Ovary (tissue), 9 donors: ENCODE measurements around the gene AP5M1. TPM values are rescaled to one million over a fixed set of nuclear protein-coding genes. Genes with fewer than 3 reads are reported as not detected.
A peak's percentile ranks its signal among the peaks of the same experiment; 100 is the strongest.

Source experiments
- DNase-seq, 5 donors: peaks; one replicate each; pipeline ENCODE4 v3.0.0-alpha.2; 2019 to 2020
- H3K27ac ChIP-seq, 2 donors: fragments of 200-600 bp; one replicate each; pipeline versions ENCODE4 v1.5.1 to v1.8.0; 2019 to 2022
- H3K27me3 ChIP-seq: fragments of 200-600 bp; one replicate; pipeline ENCODE4 v1.8.0; 2022
- H3K36me3 ChIP-seq: fragments of 200-600 bp; sonication (generic); one replicate; pipeline ENCODE4 v1.5.1; 2019
- H3K4me1 ChIP-seq: one replicate; pipeline ENCODE4 v1.8.1; 2013; ENCODE audit warnings: mild to moderate bottlenecking, moderate library complexity; ENCODE audit not compliant: insufficient read depth
- H3K4me3 ChIP-seq: fragments of 200-600 bp; sonication (generic); one replicate; pipeline ENCODE4 v1.5.1; 2017
- H3K9me3 ChIP-seq, 2 donors: fragments of 200-600 bp in 1 of 2; sonication (generic) in 1 of 2; one replicate each; pipeline versions ENCODE4 v1.5.1 to v1.8.1; 2013 to 2019; ENCODE audit warnings: mild to moderate bottlenecking in 1 of 2, moderate library complexity in 1 of 2
- CTCF ChIP-seq, 3 donors: fragments of 450-650 bp in 2 of 3; fragments of 200-600 bp in 1 of 3; IDR thresholded peaks; one replicate each; pipeline versions ENCODE4 v1.5.1 to v1.8.0; 2016 to 2022; ENCODE audit warnings: antibody characterized with exemption in 3 of 3, mild to moderate bottlenecking in 1 of 3
- EP300 ChIP-seq: sonication (generic); formaldehyde crosslinking; IDR thresholded peaks from one replicate; pipeline ENCODE4 v1.6.1; 2017; ENCODE audit warnings: antibody characterized with exemption
- POLR2A ChIP-seq: fragments of 450-650 bp; IDR thresholded peaks from one replicate; pipeline ENCODE4 v1.6.1; 2017; ENCODE audit warnings: antibody characterized with exemption, mild to moderate bottlenecking, moderate library complexity
- WGBS, 3 donors: extraction: QIAGEN DNeasy Blood & Tissue Kit in 1 of 3; methylation state at CpG; one replicate each; pipeline versions ENCODE4 v1.1.5 to v1.1.7; 2013 to 2017; 5-methylcytosine and 5-hydroxymethylcytosine counted together
- intact Hi-C, 4 donors: fragments of 100-400 bp; cut with DNase I; formaldehyde crosslinking; loops; one replicate each; pipeline versions ENCODE4 v1.11.0 to v1.15.1; 2022 to 2023
- polyA plus RNA-seq, 2 donors: library from polyadenylated mRNA; stranded (reverse); fragments of 200-250 nt in 1 of 2; fragments of 350-450 nt in 1 of 2; fragmentation: Illumina TruSeq in 1 of 2; extraction: RNeasy Lipid Tissue Mini Kit (QIAGEN cat#74804) in 1 of 2; gene quantifications; one replicate each; pipeline ENCODE4 v1.2.3, GENCODE V29; 2013 to 2014
- total RNA-seq, 7 donors: library from RNA; depleted of rRNA in 2 of 7; stranded (reverse); fragments of >200 nt in 2 of 7; fragmentation: NEBNext Ultra II Directional in 3 of 7; extraction: Animal tissue kit (Norgen Biotek cat#: 25700) in 3 of 7; gene quantifications; one replicate each; pipeline versions ENCODE4 v1.1.0 to v1.2.4, GENCODE V29; 2016 to 2023
- donor health status: DM: no; HTN: no; CAD: no; lungs with moderate emphysema.
- donor health status: DM: no; HTN: no; CAD: no.
- donor health status: Bipolar disorder and iron deficiency.
- donor health status: DM: yes; HTN: yes; CAD: no.
- donor health status: DM: no; HTN: no; CAD: no.
- donor health status: DM: yes; HTN: yes; CAD: no.

AP5M1 gene
- total and polyA plus RNA-seq, 9 donors, result 7.3 to 31.0 (median 22.1) TPM

GRCh38 chr14:57302883-57303282, 34.1 kb downstream of the AP5M1 start:
- H3K27ac ChIP-seq, result no peak overlapping the region
- TF ChIP-seq POLR2A, result no peak
- TF ChIP-seq EP300, result no peak
- TF ChIP-seq CTCF (IDR thresholded peaks at IDR 0.05), result no peak
- intact Hi-C loops, result no loop called here
- no peak overlapping the region for H3K4me3 ChIP-seq
- no peak for DNase-seq
- H3K36me3 ChIP-seq, result no peaks in the 10 kb centered on the region
- H3K4me1 ChIP-seq, result no peaks in the 10 kb centered on the region
- no peaks in the 10 kb centered on the region for H3K9me3 ChIP-seq
- H3K27me3 ChIP-seq, result no peaks in the 10 kb centered on the region
- 73 to 79% (median 76%) methylated on average over 5 of the region's 5 CpGs for WGBS, 3 donors

- intact Hi-C loops, result loop anchor here in 2 of 4 donors (10.0 kb wide), 1 partner anchor 820 kb away; no protein-coding TSS in a partner anchor
- TF ChIP-seq CTCF (IDR thresholded peaks at IDR 0.05) (no peak), POLR2A (no peak), EP300 (no peak)
- no peak for DNase-seq
- H3K4me3 ChIP-seq, result no peak overlapping the region
- H3K4me1 ChIP-seq, result no peaks in the 10 kb centered on the region
- H3K36me3 ChIP-seq, result no peaks in the 10 kb centered on the region
- no peak overlapping the region for H3K27ac ChIP-seq
- 66 to 69% (median 67%) methylated on average over 7 of the region's 7 CpGs for WGBS, 3 donors
- H3K27me3 ChIP-seq, result no peaks in the 10 kb centered on the region
- no peaks in the 10 kb centered on the region for H3K9me3 ChIP-seq
Measured at GRCh38 chr14:57314396-57315089, 45.8 kb downstream of the AP5M1 start.

- Histone ChIP-seq H3K27ac (no peak overlapping the region), H3K9me3 (no peaks in the 10 kb centered on the region), H3K4me1 (no peaks in the 10 kb centered on the region), H3K4me3 (no peak overlapping the region), H3K36me3 (no peaks in the 10 kb centered on the region), H3K27me3 (no peaks in the 10 kb centered on the region)
- intact Hi-C loops, result loop anchor here in 2 of 4 donors (10.0 kb wide), 1 partner anchor 823 kb away; no protein-coding TSS in a partner anchor
- peak; percentile 50 to 74 (median 57) for DNase-seq
- no peak for TF ChIP-seq POLR2A
- TF ChIP-seq EP300, result no peak
- TF ChIP-seq CTCF (IDR thresholded peaks at IDR 0.05), result peak; percentile 20 to 40 (median 40)
- WGBS, 3 donors, result 0 to 3% (median 1%) methylated on average over 3 of the region's 3 CpGs
Measured at GRCh38 chr14:57317248-57317833, 48.6 kb downstream of the AP5M1 start.

- Histone ChIP-seq H3K36me3 (no peaks in the 10 kb centered on the region), H3K4me1 (no peaks in the 10 kb centered on the region), H3K9me3 (no peaks in the 10 kb centered on the region), H3K27ac (no peak overlapping the region), H3K27me3 (no peaks in the 10 kb centered on the region), H3K4me3 (no peak overlapping the region)
- no peak for DNase-seq
- intact Hi-C loops, result loop anchor here in 3 of 4 donors (10.0 kb wide), 1 partner anchor 825 kb away; no protein-coding TSS in a partner anchor
- WGBS, 3 donors, result 29 to 30% (median 30%) methylated on average over 2 of the region's 2 CpGs
- TF ChIP-seq CTCF (IDR thresholded peaks at IDR 0.05), result no peak
- TF ChIP-seq POLR2A, result no peak
- TF ChIP-seq EP300, result no peak
Measured at GRCh38 chr14:57319636-57320192, 50.9 kb downstream of the AP5M1 start.
